Stomach (tissue), 9 donors: ENCODE data around the gene SIN3B. TPM values are rescaled to one million over a fixed set of nuclear protein-coding genes. Genes with fewer than 3 reads are reported as not detected.
A peak's percentile ranks its signal among the peaks of the same experiment; 100 is the strongest.

ENCODE experiments used
- DNase-seq, 2 donors: peaks; one replicate each; pipeline versions ENCODE4 v3.0.0 to v3.0.0-alpha.2; 2013 to 2019
- H3K27ac ChIP-seq, 5 donors: fragments of 200-600 bp in 4 of 5; sonication (generic) in 4 of 5; one replicate each; pipeline ENCODE4 v1.5.1; 2013 to 2019; ENCODE audit warnings: mild to moderate bottlenecking in 1 of 5, moderate library complexity in 1 of 5
- H3K27me3 ChIP-seq, 3 donors: fragments of 200-600 bp; sonication (generic); one replicate each; pipeline ENCODE4 v1.5.1; 2017 to 2019; ENCODE audit warnings: mixed run types in 1 of 3
- H3K36me3 ChIP-seq, 4 donors: fragments of 200-600 bp; sonication (generic); 1 replicate in 3 of 4; 2 replicates in 1 of 4; pipeline ENCODE4 v1.5.1; 2016 to 2019
- H3K4me1 ChIP-seq, 4 donors: fragments of 200-600 bp; sonication (generic); one replicate each; pipeline ENCODE4 v1.5.1; 2016 to 2019
- H3K4me3 ChIP-seq, 4 donors: fragments of 200-600 bp; sonication (generic) in 3 of 4; one replicate each; pipeline ENCODE4 v1.5.1; 2016 to 2019; ENCODE audit warnings: mild to moderate bottlenecking in 1 of 4
- H3K9me3 ChIP-seq, 4 donors: fragments of 200-600 bp; sonication (generic); one replicate each; pipeline ENCODE4 v1.5.1; 2016 to 2019
- EP300 ChIP-seq: sonication (generic); formaldehyde crosslinking; IDR thresholded peaks from one replicate; pipeline ENCODE4 v1.6.1; 2017; ENCODE audit warnings: antibody characterized with exemption
- POLR2A ChIP-seq, 4 donors: fragments of 450-650 bp; IDR thresholded peaks; one replicate each; pipeline ENCODE4 v1.6.1; 2016; ENCODE audit warnings: antibody characterized with exemption in 4 of 4, control low read depth in 2 of 4, mild to moderate bottlenecking in 1 of 4, moderate library complexity in 1 of 4
- POLR2AphosphoS5 ChIP-seq, 3 donors: sonication (generic); formaldehyde crosslinking; IDR thresholded peaks; one replicate each; pipeline ENCODE4 v1.6.1; 2016; ENCODE audit warnings: antibody characterized with exemption in 3 of 3
- WGBS, 5 donors: extraction: QIAGEN DNeasy Blood & Tissue Kit in 3 of 5; methylation state at CpG; one replicate each; pipeline versions ENCODE4 v1.1.5 to v1.1.7; 2013 to 2018; 5-methylcytosine and 5-hydroxymethylcytosine counted together
- intact Hi-C: fragments of 100-400 bp; cut with DNase I; formaldehyde crosslinking; loops from one replicate; pipeline ENCODE4 v1.15.1; 2023; ENCODE audit warnings: low total_unique reads
- polyA plus RNA-seq, 3 donors: library from polyadenylated mRNA; stranded (reverse); fragments of 200-250 nt; gene quantifications; one replicate each; pipeline ENCODE4 v1.2.3, GENCODE V29; 2013
- total RNA-seq, 5 donors: library from RNA; depleted of rRNA; stranded (reverse); fragments of >200 nt; gene quantifications; one replicate each; pipeline versions ENCODE4 v1.1.0 to v1.2.3, GENCODE V29; 2014 to 2016
- TF ChIP-seq, protein P1 (sequence below), 7 experiments: fragments of 450-650 bp in 4 of 7; fragments of 200-600 bp in 3 of 7; sonication (generic) in 3 of 7; IDR thresholded peaks; one replicate each; pipeline ENCODE4 v1.5.1; 2016 to 2019; ENCODE audit warnings: antibody characterized with exemption in 7 of 7, control low read depth in 2 of 7, mild to moderate bottlenecking in 1 of 7
- donor health status: healthy with polysubstance abuse.
- donor health status: Bipolar disorder and iron deficiency.
- donor health status: healthy.

SIN3B gene
- total and polyA plus RNA-seq, 8 donors: 9.2 to 566 (median 62.4) TPM

DNA sequence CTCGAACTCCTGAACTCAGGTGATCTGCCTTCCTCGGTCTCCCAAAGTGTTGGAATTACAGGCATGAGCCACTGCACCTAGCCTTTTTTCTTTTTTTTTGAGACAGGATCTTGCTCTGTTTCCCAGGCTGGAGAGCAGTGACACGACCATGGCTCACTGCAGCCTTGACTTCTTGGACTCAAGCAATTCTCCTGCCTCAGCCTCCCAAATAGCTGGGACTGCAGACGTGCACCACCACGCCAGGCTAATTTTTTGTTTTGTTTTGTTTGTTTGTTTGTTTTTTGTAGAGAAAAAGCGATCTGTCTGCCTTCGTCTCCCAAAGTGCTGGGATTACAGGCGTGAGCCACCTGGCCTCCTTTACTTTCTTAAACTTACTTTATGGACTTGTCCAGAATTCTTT, 6.5 kb upstream of the SIN3B start:
- 85 to 90% (median 89%) methylated on average over 8 of the region's 8 CpGs for WGBS, 5 donors
- no peaks in the 10 kb centered on the region for H3K27me3 ChIP-seq
- no peak overlapping the region for H3K4me3 ChIP-seq
- peaks cover 14 to 24% (median 17%) of the 10 kb centered on the region in 4 donors for H3K4me1 ChIP-seq
- no peaks in the 10 kb centered on the region for H3K9me3 ChIP-seq
- no peak for DNase-seq
- TF ChIP-seq, protein P1, sequence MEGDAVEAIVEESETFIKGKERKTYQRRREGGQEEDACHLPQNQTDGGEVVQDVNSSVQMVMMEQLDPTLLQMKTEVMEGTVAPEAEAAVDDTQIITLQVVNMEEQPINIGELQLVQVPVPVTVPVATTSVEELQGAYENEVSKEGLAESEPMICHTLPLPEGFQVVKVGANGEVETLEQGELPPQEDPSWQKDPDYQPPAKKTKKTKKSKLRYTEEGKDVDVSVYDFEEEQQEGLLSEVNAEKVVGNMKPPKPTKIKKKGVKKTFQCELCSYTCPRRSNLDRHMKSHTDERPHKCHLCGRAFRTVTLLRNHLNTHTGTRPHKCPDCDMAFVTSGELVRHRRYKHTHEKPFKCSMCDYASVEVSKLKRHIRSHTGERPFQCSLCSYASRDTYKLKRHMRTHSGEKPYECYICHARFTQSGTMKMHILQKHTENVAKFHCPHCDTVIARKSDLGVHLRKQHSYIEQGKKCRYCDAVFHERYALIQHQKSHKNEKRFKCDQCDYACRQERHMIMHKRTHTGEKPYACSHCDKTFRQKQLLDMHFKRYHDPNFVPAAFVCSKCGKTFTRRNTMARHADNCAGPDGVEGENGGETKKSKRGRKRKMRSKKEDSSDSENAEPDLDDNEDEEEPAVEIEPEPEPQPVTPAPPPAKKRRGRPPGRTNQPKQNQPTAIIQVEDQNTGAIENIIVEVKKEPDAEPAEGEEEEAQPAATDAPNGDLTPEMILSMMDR (IDR thresholded peaks at IDR 0.05): no peak
- TF ChIP-seq POLR2AphosphoS5 (IDR thresholded peaks at IDR 0.05) (no peak), EP300 (no peak), POLR2A (IDR thresholded peaks at IDR 0.05) (no peak)
- H3K27ac ChIP-seq: no peak overlapping the region
- intact Hi-C loops: no loop called here
- H3K36me3 ChIP-seq: no peaks in the 10 kb centered on the region

DNA sequence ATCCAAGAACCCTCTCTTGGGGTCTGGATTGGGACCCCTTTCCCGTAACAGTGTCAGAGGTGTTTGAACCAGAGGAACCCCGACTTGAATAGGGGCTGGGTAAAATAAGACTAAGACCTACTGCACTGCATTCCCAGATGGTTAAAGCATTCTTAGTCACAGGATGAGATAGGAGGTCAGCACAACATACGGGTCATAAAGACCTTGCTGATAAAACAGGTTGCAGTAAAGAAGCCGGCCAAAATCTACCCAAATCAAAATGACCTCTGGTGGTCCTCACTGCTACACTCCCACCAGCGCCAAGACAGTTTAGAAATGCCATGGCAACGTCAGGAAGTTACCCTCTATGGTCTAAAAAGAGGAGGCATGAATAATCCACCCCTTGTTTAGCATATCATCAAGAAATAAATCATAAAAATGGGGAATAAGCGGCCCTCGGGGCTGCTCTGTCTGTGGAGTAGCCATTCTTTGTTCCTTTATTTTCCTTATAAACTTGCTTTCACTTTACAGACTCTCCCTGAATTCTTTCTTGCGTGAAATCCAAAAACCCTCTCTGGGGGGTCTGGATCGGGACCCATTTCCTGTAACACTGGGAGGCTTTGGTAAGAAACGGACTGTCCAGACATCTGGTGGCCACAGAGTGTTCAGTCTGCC, 4.4 kb upstream of the SIN3B start:
- TF ChIP-seq POLR2A (IDR thresholded peaks at IDR 0.05): no peak
- TF ChIP-seq, protein P1 (IDR thresholded peaks at IDR 0.05): no peak
- no peak for TF ChIP-seq EP300
- no peak for TF ChIP-seq POLR2AphosphoS5 (IDR thresholded peaks at IDR 0.05)
- H3K27me3 ChIP-seq: no peaks in the 10 kb centered on the region
- intact Hi-C loops: no loop called here
- no peaks in the 10 kb centered on the region for H3K36me3 ChIP-seq
- H3K9me3 ChIP-seq: no peaks in the 10 kb centered on the region
- WGBS, 5 donors: 22 to 26% (median 26%) methylated on average over 11 of the region's 11 CpGs
- peak overlapping the region; percentile 34 to 48 (median 43) for H3K4me3 ChIP-seq
- H3K4me1 ChIP-seq: peaks cover 14 to 30% (median 22%) of the 10 kb centered on the region in 4 donors
- H3K27ac ChIP-seq: peak overlapping the region in 4 of 5 donors; percentile 56 to 79 (median 72)
- DNase-seq: no peak

DNA sequence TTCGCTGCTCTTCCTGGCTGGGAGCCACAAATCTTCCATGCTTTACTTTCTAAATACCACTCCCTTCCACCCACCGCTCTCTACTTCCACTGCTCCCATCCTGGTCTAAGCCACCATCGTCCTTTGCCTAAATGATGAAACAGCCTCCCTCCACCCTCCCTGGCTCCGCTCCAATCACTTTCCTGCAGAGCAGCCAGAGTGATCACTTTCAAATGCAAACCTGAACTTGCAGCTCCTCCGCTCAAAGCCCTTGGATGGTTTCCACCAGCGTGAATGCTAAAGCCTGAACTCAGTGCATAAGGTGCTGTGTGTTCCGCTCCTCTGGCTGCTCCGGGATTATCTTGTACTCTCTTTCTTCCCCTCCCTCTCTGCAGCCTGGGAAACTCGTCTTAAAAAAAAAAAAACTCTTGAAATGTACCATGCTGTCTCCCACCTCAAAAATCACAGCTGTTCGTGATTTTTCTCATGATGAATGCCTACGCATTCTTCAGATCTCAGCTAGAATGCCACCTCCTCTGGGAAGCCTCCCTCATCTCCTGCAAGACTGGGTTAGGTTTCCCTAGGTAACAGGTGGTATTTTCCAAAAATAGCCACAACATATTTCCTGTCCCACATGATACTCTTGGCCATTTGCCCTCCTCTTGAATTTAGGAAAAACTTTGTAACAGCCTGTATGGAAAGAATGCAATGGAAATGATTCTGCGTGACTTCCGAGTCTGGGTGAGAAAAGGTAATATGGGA, 3.7 kb upstream of the SIN3B start:
- WGBS, 5 donors: 10 to 20% (median 15%) methylated on average over 13 of the region's 13 CpGs

DNA sequence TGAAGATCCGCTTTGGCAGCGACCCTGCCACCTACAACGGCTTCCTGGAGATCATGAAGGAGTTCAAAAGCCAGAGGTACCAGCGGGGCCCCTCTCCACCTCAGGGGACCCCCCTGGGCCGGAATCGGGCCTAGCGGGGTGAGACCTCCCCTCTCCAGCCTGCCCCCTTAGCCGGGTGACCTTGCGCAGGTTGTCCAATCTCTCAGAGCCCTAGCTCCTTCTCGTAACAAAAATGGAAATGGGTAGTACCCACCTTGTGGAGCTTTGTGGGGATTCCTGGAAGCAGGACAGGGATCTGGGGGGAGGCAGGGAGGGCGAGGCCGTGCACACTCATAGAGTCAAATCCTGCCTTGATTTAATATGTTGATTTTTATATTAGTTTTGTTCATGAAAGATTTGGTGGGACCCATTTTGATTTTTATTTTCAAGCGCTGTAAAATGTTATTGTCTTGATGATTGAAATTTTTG, 658 bp downstream of the SIN3B start:
- no peaks in the 10 kb centered on the region for H3K9me3 ChIP-seq
- intact Hi-C loops: no loop called here
- H3K27me3 ChIP-seq: no peaks in the 10 kb centered on the region
- peak overlapping the region; percentile 52 to 89 (median 86) for H3K27ac ChIP-seq
- 14 to 18% (median 16%) methylated on average over 7 to 13 of the region's 13 CpGs for WGBS, 5 donors
- peaks cover 16 to 38% (median 28%) of the 10 kb centered on the region in 4 donors for H3K4me1 ChIP-seq
- peaks cover 30 to 44% (median 40%) of the 10 kb centered on the region in 4 donors for H3K36me3 ChIP-seq
- H3K4me3 ChIP-seq: peak overlapping the region; percentile 90 to 99 (median 94)
- TF ChIP-seq POLR2AphosphoS5 (IDR thresholded peaks at IDR 0.05) (no peak), EP300 (no peak), POLR2A (IDR thresholded peaks at IDR 0.05) (no peak)
- TF ChIP-seq, protein P1 (IDR thresholded peaks at IDR 0.05): no peak
- DNase-seq: no peak

More for the DNA sequence above, 3.7 kb upstream of the SIN3B start:
- peak overlapping the region; percentile 34 to 48 (median 43) for H3K4me3 ChIP-seq
- no peaks in the 10 kb centered on the region for H3K27me3 ChIP-seq
- peaks cover 18 to 37% (median 29%) of the 10 kb centered on the region in 4 donors for H3K4me1 ChIP-seq
- intact Hi-C loops: no loop called here
- peak overlapping the region in 4 of 5 donors; percentile 56 to 79 (median 72) for H3K27ac ChIP-seq
- no peaks in the 10 kb centered on the region for H3K36me3 ChIP-seq
- TF ChIP-seq POLR2AphosphoS5 (IDR thresholded peaks at IDR 0.05) (no peak), EP300 (no peak), POLR2A (IDR thresholded peaks at IDR 0.05) (no peak)
- TF ChIP-seq, protein P1 (IDR thresholded peaks at IDR 0.05): no peak
- H3K9me3 ChIP-seq: no peaks in the 10 kb centered on the region
- peak; percentile 53 to 82 for DNase-seq
